GM06990 (cell line): ENCODE data around the gene KRT6A.
"Not testable (repeated sequence)": the region's sequence is repeated elsewhere in the genome, so short reads cannot be mapped to it uniquely, and the experiment has no call there.

ENCODE experiments used
- DNase-seq: peaks from one replicate; pipeline ENCODE4 v3.0.0-alpha.2; 2011; ENCODE audit not compliant: insufficient read length; ENCODE audit errors: extremely low read depth
- H3K27me3 ChIP-seq: replicated peaks from 2 replicates; pipeline ENCODE4 v1.6.0; 2011; ENCODE audit warnings: low read length; ENCODE audit not compliant: control insufficient read depth, insufficient read depth
- H3K36me3 ChIP-seq: 2 replicates; pipeline ENCODE4 v1.5.1; 2011; ENCODE audit warnings: low read length; ENCODE audit not compliant: control insufficient read depth, insufficient read depth
- H3K4me3 ChIP-seq: replicated peaks from 2 replicates; pipeline ENCODE4 v1.5.1; 2011; ENCODE audit warnings: low read depth, mild to moderate bottlenecking, control low read depth, low read length
- TF ChIP-seq, protein P1 (sequence below): IDR thresholded peaks from 2 replicates; pipeline ENCODE4 v1.5.1; 2011; ENCODE audit warnings: low read length, control low read depth, mild to moderate bottlenecking, inconsistent platforms; ENCODE audit not compliant: insufficient read depth, poor library complexity, severe bottlenecking

KRT6A gene

GRCh38 chr12:52494100-52494499 is 1.0 kb upstream of the KRT6A start:
- Histone ChIP-seq H3K4me3 (no peak overlapping the region), H3K36me3 (no peaks in the 10 kb centered on the region), H3K27me3 (peaks cover 2% of the 10 kb centered on the region)
- TF ChIP-seq, protein P1, sequence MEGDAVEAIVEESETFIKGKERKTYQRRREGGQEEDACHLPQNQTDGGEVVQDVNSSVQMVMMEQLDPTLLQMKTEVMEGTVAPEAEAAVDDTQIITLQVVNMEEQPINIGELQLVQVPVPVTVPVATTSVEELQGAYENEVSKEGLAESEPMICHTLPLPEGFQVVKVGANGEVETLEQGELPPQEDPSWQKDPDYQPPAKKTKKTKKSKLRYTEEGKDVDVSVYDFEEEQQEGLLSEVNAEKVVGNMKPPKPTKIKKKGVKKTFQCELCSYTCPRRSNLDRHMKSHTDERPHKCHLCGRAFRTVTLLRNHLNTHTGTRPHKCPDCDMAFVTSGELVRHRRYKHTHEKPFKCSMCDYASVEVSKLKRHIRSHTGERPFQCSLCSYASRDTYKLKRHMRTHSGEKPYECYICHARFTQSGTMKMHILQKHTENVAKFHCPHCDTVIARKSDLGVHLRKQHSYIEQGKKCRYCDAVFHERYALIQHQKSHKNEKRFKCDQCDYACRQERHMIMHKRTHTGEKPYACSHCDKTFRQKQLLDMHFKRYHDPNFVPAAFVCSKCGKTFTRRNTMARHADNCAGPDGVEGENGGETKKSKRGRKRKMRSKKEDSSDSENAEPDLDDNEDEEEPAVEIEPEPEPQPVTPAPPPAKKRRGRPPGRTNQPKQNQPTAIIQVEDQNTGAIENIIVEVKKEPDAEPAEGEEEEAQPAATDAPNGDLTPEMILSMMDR = no peak
- no peak for DNase-seq

- not testable (repeated sequence) for H3K36me3 ChIP-seq, DNase-seq
Measured at GRCh38 chr12:52492405-52492804, 652 bp downstream of the KRT6A start.

DNA sequence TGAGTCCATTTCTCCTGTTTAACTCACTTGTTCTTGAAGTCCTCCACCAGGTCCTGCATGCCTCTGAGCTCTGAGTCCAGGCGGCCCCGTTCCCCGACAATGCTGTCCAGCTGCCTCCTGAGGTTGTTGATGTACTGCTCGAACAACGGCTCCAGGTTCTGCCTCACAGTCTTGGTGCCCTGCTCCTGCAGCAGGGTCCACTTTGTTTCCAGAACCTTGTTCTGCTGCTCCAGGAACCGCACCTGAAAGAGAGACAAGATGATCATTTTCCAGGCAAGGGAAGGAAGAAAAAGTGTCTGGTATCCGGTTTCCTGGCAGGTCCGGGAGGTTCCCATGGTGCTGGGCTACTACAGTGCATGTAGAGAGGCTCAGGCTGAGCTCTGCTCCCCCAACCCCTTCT is 1.6 kb downstream of the KRT6A start:
- H3K27me3 ChIP-seq = not testable (repeated sequence)

More at GRCh38 chr12:52492405-52492804, 652 bp downstream of the KRT6A start:
- H3K27me3 ChIP-seq, H3K4me3 ChIP-seq: not testable (repeated sequence)

DNA sequence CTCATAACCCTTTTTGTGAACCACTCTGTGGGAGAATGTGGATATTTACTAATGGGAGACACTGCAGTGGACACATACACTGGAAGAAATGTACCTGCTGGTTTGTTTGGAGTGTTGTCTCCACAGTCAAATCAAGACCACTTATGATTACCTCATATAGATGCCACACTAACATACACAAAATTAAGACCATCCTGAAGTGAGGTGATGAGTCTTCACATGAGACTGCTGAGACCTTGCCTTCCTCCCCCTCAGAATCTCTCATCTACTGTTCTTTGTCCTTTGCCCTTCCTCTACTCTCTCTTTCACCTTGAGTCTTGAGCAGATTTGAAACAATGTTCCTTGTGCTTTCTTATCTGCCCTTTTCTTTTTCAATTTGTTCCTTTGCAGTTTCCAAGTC is 4.3 kb downstream of the KRT6A start:
- H3K36me3 ChIP-seq = no peaks in the 10 kb centered on the region
- TF ChIP-seq, protein P1 = no peak
- DNase-seq = no peak
- no peaks in the 10 kb centered on the region; the same call in none of the 2 replicates for H3K27me3 ChIP-seq
- no peak overlapping the region for H3K4me3 ChIP-seq

More for the DNA sequence above, 1.6 kb downstream of the KRT6A start:
- H3K4me3 ChIP-seq, H3K36me3 ChIP-seq, DNase-seq: not testable (repeated sequence)

GRCh38 chr12:52487744-52488443 is 5.2 kb downstream of the KRT6A start:
- H3K36me3 ChIP-seq, H3K4me3 ChIP-seq, DNase-seq, H3K27me3 ChIP-seq: not testable (repeated sequence)

- no peak for DNase-seq
- TF ChIP-seq, protein P1 = no peak
- Histone ChIP-seq H3K36me3 (no peaks in the 10 kb centered on the region), H3K4me3 (no peak overlapping the region), H3K27me3 (no peaks in the 10 kb centered on the region; the same call in 1 of the 2 replicates)
Measured at GRCh38 chr12:52487211-52487610, 5.8 kb downstream of the KRT6A start.

DNA sequence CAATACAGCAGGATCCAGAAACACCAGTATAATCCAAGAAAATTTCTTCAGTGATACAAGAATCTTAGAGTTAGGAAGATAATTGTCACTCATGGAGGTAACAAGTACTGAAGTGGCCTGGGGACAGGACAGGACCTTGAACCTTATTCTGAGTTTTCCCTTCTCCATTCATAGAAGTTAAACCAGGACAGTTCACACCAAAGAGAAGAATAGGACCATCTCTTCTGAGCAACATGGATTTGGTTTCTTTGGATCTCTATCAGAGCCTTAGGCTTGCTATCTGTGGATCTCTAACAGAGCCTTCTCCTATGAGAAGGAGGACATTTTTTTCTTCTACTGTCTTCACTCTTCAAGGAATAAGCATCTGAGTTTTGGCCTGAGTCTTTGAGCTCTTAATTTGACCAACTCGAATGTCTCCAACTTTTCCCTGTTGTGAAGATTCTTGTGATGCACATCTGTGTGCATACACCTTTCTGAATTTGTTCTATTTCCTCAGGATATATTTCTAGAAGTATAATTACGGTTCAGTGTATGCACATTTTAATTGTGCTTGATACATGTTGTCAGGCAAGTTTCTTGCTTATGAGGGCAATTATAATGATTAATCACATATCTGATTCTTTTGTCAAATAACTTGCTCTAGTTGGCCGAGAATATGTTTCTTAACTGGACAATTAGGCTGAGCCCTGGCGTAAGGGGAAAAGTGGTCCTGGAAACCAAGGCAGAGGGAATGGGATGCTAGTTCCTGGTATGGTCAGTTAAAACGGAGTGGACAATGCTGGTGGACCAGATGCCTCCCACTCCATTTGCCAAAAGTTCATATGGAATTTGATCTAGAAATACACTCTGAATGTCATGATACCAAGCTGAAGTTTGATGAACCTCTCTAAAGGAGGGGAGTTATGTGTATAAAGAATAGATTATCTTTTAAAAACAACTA is 6.6 kb downstream of the KRT6A start:
- H3K4me3 ChIP-seq = no peak overlapping the region
- TF ChIP-seq, protein P1 = no peak
- H3K27me3 ChIP-seq = no peaks in the 10 kb centered on the region; the same call in 1 of the 2 replicates
- no peaks in the 10 kb centered on the region for H3K36me3 ChIP-seq
- no peak for DNase-seq
